ENCODE measurements around the gene ERCC2. TPM values are rescaled to one million over a fixed set of nuclear protein-coding genes. Genes with fewer than 3 reads are reported as not detected.

ERCC2 gene
- 38.0 and 39.5 TPM in 2 replicates for total RNA-seq

DNA sequence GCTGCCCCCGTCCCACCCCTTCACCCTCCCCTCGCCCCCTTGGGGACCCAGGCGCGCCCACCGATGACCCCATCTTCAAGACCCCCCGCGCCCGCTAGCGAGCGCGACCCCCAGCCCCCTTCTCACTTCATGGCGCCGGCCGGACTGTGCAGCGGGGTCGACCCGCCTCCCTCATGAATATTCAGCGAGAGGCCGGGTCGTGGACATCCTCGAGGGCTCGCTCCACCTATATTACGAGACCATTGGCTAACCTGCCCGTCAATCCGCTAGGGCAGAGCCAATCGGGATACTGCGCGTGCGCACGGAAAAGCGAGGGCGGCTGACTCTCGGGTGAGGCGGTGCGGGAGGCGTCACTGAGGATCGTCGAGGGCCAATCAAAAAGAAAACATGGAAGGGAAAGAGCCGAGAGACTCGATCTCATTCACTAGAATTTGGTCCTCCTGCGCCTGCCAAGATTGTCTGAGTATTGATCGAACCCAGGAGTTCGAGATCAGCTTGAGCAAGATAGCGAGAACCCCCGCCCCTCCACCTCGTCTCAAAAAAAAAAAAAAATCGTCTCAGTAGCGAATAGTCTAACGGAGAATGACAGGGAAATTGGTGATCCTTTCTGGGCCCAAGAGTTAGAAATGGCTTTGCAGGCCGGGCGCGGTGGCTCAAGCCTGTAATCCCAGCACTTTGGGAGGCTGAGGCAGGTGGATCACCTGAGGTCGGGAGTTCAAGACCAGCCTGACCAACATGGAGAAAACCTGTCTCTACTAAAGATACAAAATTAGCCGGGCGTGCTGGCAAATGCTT lies at the start of gene ERCC2:
Gene ERCC2, minus strand, starts transcription at position 164 of the 795 bp plus-strand sequence. Its CDS starts 33 bp downstream, at position 131.

DNA sequence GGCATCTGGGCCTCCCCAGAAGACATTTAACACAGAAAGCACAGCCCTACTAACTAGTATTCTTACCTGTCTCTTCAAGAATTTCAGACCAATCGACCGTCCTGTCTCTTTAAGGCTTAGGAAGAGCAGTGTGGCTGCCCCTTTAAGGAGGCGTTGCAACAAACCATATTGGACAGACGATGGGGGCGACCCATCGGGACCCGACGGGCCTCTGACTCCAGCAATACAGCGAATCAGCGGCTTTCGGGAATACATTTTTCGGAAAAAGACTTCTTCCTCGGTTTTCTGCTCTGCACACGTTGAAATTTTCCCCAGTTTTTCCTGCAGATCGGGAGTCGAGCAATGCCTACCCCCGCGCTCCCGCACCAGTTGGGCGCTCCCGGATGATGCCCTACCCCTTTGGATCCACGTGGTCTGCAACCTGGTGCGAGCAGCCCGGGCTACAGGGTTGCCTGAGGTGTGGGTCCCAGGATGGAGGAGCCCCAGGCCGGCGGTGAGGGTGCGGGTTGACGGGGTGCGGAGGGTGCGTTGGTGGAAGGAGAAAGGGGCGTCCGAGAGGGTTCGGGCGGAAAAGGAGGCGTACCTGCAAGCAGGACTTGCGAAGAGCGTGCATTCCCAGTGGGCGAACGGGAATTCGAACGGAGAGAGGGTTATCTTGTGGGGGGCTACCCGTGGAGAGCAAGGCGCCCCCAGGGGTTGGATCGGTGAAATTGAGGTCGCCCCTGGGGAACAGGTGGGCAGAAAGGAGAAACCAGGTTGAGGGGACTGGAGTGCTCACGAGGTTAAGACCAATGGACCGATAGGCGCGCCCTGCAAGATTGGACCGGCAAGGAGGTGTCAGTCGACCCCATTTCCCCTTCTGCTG lies 36.1 kb upstream of the ERCC2 start, which contains the start of gene POLR1G:
Gene POLR1G, plus strand, starts transcription at position 419 of the 865 bp plus-strand sequence. Its CDS starts 53 bp downstream, at position 472.

DNA sequence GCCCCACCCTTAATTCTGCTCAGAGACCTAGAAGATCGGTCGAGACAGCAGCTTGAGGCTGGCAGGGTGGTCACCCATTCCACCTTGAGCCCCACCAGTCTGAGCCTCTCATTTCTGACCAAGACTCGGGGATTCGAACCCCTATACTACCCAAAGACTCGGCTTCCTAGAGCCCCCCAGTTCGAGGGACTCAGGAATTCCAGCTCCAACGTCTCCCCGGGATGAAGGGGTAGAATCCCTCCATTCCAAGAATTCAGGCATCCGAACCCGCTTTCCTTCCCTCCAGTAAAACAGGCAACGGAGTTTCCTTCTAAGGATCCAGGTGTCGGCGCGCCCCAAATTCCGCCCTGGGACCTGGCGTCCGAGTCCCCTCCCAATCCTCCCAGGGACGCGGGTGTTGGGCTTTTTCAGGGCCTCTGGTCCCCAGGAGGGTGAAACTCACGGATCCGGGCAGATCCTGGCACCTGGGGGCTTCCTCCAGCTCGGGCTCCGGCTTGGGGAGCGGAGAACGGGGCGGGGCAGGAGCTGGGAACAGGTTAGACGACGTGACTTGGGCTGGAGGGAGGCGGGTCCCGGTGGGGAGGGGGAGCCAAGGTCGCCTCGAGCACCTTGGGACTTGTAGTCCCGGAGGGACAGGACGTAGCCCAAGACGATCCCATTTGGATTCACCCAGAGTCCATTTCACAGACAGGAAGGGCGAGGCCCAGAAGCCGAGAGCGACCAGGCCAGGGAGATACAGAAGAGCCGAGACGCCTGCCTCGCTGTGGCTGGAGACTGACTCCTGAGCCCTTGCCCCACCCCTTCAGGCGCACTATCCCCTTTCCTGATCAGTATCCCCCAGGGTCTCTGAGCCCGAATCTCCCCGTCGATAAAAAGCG lies 34.4 kb upstream of the ERCC2 start, which contains the start of gene PPP1R13L:
Gene PPP1R13L, minus strand, starts transcription at position 513 of the 878 bp plus-strand sequence. CDS start 6,751 bp downstream, outside the sequence.

DNA sequence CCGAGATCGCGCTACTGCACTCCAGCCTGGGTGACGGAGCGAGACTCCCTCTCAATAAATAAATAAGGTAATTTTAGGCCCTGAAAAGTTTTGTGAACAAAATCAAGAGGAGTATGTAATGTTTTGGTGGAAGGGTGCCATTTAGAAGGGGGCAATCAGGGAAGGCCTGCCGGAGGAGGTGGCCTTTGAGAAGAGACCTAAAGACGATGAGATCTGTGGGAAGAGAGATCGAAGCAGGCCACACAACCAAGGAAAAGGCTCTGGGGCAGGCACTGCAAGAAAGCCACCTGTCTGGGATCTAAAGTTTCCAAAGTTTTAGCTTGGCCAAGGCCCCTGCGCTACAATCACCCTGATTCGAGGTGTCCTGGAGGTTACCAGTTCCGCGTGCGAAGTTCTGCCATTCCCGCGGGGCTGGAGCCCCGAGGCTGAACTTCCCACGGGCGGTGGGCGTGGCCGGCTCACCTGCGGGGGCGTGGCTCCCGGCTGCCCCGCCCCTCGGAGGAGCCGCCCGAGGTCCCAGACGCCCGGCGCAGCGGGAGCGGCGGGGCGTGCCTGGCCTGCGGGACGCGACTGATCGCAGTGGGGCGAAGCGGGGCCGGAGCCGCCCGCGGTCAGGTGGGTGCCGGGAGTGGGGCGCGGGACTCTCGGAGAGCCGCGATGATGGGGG lies 30.0 kb downstream of the ERCC2 start, which contains the start of gene KLC3:
Gene KLC3, plus strand, starts transcription at position 519 of the 667 bp plus-strand sequence. CDS start 4,792 bp downstream, outside the sequence.

DNA sequence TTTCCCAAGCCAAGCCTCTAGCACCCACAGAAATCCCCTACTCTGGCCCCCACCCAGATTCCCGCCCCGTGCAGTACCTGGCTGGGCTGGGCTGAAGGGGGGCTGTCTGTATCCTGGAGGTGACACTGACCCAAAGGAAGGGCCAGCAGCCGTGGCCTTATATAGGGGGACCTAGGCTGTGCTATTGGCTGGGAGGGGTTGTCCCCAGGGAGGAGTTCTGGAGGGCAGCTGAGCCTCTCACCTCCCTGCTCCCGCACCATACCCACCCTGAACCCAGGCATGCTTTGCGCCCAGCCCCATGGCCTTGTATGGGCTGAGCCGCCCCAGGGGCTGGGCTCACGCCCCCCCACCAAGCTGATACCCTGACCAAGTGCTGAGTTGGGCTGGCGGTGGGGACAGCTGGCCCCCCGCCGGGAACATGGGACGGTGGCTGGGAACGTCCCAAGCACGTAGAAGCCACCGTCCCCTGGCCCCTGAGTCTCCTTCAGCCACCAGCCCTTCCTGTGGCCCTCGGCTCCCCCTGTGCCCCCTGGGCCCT lies 47.6 kb downstream of the ERCC2 start, which contains the start of gene CKM:
Gene CKM, minus strand, starts transcription at position 132 of the 538 bp plus-strand sequence. CDS start 3,162 bp downstream, outside the sequence.

Other genes with a start within 250 kb of the ERCC2 start
- gene NKPD1, start 209.6 kb downstream of the ERCC2 start, total RNA-seq, result under 0.01 and 0.22 TPM in 2 replicates
- 2.4 and 5.2 TPM in 2 replicates for gene TRAPPC6A, start 192.3 kb downstream of the ERCC2 start, total RNA-seq
- 6.7 and 8.4 TPM in 2 replicates for gene BLOC1S3, start 191.8 kb downstream of the ERCC2 start, total RNA-seq
- gene EXOC3L2, start 125.2 kb downstream of the ERCC2 start, total RNA-seq, result 1.2 and 1.7 TPM in 2 replicates
- gene MARK4, start 119.3 kb downstream of the ERCC2 start, total RNA-seq, result 17.7 and 18.1 TPM in 2 replicates
- gene CKM, start 47.7 kb downstream of the ERCC2 start, total RNA-seq, result not detected in 2 replicates
- not detected in 2 replicates for gene KLC3, start 29.8 kb downstream of the ERCC2 start, total RNA-seq
- gene PPP1R13L, start 34.5 kb upstream of the ERCC2 start, total RNA-seq, result 14.9 and 15.5 TPM in 2 replicates
- gene POLR1G, start 36.1 kb upstream of the ERCC2 start, total RNA-seq, result 22.0 and 24.5 TPM in 2 replicates
- gene ERCC1, start 53.3 kb upstream of the ERCC2 start, total RNA-seq, result 72.9 and 79.9 TPM in 2 replicates
- gene FOSB, start 97.4 kb upstream of the ERCC2 start, total RNA-seq, result 0.27 and 0.65 TPM in 2 replicates
- 5.5 and 6.9 TPM in 2 replicates for gene RTN2, start 126.5 kb upstream of the ERCC2 start, total RNA-seq
- 1.5 and 2.1 TPM in 2 replicates for gene PPM1N, start 127.9 kb upstream of the ERCC2 start, total RNA-seq
- gene VASP, start 136.9 kb upstream of the ERCC2 start, total RNA-seq, result 178 and 185 TPM in 2 replicates
- 10.4 and 14.6 TPM in 2 replicates for gene OPA3, start 214.2 kb upstream of the ERCC2 start, total RNA-seq
- gene GPR4, start 231.6 kb upstream of the ERCC2 start, total RNA-seq, result 10.0 and 15.7 TPM in 2 replicates

Measured in thoracic aorta endothelial cell (primary cell).